Astrocyte of the spinal cord (primary cell): ENCODE measurements around the gene GPRASP1.
"Not testable (repeated sequence)": the region's sequence is repeated elsewhere in the genome, so short reads cannot be mapped to it uniquely, and the experiment has no call there.

ENCODE experiments used
- DNase-seq: peaks from one replicate; pipeline ENCODE4 v3.0.0; 2011; ENCODE audit warnings: low read depth, low spot score
- H3K4me3 ChIP-seq: 2 replicates; pipeline ENCODE4 v1.5.1; 2011; ENCODE audit warnings: low read depth, mild to moderate bottlenecking, low read length, moderate library complexity
- in situ Hi-C: cut with HindIII; loops from 2 replicates; pipeline ENCODE4 v1.10.0; 2017; ENCODE audit warnings: low sequenced_read_pairs
- TF ChIP-seq, protein P1 (sequence below): IDR thresholded peaks from 2 replicates; pipeline ENCODE4 v1.5.1; 2012; ENCODE audit warnings: low read depth, mild to moderate bottlenecking, low read length, inconsistent platforms

Gene GPRASP1

DNA sequence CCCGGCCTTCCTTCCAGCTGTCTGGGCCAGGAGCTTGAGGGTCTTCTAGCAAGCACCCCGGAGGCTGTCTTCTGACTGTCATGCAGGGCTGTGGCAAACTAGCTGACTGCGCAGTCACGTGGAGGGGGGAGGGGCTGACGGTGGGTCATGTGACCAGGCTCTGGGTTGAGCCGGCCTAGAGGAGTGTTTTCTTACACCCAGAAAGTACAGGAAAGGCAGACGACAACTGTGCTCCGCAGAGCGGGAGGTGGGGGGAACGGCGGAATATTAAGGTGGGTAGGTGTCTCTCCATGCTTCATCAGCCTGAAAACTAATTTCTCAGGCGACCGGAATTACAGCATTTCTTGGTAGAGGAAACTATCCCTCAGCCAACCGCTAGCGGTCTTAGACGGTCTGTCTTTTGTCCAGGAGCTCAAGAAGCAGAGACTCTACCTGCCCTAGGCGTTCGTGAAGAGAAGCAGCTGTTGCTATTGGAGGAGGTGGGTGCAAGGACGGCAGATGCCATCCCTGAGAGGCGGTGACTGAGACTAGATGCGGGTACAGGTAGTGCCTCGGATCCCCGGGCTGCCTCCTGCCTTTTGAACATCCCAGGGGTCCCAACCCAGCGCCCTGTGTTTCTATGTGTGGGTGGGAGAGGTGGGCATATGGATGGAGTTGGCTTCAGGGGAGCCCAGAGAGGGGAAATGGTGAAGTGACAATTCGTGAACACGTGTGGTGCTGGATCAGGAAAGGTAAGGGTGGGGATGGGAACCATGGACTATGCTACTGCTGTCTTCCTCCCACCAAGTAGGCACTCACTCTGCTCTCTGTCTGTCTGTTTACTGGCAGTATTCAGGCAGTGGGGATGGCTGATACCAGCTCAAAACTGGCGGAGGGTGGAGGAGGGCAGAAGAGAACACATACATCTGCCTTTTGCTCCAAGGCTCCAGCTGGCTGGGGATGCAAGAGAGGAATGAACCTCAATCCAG lies 8.8 kb downstream of the GPRASP1 start:
- peak overlapping the region; percentile 57 for H3K4me3 ChIP-seq
- DNase-seq: peak; percentile 71
- TF ChIP-seq, protein P1, sequence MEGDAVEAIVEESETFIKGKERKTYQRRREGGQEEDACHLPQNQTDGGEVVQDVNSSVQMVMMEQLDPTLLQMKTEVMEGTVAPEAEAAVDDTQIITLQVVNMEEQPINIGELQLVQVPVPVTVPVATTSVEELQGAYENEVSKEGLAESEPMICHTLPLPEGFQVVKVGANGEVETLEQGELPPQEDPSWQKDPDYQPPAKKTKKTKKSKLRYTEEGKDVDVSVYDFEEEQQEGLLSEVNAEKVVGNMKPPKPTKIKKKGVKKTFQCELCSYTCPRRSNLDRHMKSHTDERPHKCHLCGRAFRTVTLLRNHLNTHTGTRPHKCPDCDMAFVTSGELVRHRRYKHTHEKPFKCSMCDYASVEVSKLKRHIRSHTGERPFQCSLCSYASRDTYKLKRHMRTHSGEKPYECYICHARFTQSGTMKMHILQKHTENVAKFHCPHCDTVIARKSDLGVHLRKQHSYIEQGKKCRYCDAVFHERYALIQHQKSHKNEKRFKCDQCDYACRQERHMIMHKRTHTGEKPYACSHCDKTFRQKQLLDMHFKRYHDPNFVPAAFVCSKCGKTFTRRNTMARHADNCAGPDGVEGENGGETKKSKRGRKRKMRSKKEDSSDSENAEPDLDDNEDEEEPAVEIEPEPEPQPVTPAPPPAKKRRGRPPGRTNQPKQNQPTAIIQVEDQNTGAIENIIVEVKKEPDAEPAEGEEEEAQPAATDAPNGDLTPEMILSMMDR: no peak
- in situ Hi-C loops: no loop called here

DNA sequence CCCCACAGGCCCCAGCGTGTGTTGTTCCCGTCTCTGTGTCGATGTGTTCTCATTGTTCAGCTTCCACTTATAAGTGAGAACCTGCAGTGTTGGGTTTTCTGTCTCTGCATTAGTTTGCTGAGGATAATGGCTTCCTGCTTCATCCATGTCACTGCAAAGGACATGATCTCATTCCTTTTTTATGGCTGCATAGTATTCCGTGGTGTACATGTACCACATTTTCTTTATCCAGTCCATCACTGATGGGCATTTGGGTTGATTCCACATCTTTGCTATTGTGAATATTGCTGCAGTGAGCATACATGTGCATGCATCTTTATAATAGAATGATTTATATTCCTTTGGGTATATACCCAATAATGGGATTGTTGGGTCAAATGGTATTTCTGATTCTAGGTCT lies 12.5 kb downstream of the GPRASP1 start:
- in situ Hi-C loops, H3K4me3 ChIP-seq, DNase-seq: not testable (repeated sequence)

DNA sequence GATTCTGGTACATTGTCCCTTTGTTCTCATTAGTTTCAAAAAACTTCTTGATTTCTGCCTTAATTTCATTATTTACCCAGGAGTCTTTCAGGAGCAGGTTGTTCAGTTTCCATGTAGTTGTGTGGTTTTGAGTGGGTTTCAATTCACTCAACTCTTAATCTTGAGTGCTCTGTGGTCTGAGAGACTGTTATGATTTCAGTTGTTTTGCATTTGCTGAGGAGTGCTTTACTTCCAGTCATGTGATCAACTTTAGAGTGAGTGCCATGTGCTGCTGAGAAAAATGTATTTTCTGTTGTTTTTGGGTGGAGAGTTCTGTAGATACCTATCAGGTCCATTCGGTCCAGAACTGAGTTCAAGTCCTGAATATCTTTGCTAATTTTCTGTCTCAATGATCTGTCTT lies 15.8 kb downstream of the GPRASP1 start:
- DNase-seq, H3K4me3 ChIP-seq, in situ Hi-C loops: not testable (repeated sequence)

DNA sequence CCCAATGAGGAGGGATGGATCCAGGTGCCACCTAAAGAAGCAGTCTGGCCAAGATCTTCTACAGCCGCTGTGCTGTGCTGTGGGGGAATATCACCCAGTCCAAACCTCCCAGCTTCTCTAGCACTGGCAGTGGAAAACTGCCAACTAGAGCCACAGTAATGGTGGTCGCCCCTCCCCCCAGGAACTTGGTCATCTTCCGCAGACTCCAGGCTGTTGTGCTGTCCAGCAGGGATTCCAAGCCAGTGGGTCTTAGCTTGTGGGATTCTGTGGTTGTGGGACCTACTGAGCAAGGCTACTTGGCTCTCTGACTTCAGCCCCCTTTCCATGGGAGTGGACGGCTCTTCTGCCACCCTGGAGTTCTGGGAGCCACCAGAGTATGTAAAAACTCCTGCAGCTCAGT lies 18.2 kb downstream of the GPRASP1 start:
- DNase-seq: peak; percentile 40
- TF ChIP-seq, protein P1: no peak

DNA sequence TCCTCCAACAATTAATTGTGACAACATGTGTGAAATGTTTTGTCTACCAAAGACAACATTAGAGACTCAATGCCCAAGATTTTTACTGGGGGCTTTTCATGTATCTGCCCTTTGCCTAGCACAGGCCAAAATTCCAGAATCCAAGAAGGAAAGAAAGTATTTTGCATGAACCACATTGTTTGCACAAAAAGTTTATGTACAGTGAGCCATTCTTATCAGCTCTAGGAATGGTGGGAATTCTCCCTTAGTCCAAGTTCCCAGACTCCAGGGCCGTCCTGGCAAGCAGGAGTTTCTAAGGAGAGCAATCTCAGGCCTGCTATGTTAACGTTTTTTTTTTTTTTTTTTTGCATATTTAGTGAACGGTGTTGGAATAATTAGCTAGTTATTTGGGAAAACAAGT lies 21.6 kb downstream of the GPRASP1 start:
- in situ Hi-C loops: no loop called here
- TF ChIP-seq, protein P1: no peak
- H3K4me3 ChIP-seq: no peak overlapping the region
- DNase-seq: no peak

More for the DNA sequence above, 18.2 kb downstream of the GPRASP1 start:
- no peak overlapping the region for H3K4me3 ChIP-seq
- in situ Hi-C loops: no loop called here

DNA sequence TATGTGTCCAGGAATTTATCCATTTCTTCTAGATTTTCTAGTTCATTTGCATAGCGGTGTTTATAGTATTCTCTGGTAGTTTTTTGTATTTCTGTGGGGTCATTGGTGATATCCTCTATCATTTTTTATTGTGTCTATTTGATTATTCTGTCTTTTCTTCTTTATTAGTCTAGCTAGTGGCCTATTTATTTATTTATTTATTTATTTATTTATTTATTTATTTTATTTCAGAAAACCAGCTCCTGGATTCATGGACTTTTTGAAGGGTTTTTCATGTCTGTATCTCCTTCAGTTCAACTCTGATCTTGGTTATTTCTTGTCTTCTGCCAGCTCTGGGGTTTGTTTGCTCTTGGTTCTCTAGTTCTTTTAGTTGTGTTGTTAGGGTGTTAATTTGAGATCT lies 26.2 kb downstream of the GPRASP1 start:
- in situ Hi-C loops, DNase-seq, H3K4me3 ChIP-seq: not testable (repeated sequence)

DNA sequence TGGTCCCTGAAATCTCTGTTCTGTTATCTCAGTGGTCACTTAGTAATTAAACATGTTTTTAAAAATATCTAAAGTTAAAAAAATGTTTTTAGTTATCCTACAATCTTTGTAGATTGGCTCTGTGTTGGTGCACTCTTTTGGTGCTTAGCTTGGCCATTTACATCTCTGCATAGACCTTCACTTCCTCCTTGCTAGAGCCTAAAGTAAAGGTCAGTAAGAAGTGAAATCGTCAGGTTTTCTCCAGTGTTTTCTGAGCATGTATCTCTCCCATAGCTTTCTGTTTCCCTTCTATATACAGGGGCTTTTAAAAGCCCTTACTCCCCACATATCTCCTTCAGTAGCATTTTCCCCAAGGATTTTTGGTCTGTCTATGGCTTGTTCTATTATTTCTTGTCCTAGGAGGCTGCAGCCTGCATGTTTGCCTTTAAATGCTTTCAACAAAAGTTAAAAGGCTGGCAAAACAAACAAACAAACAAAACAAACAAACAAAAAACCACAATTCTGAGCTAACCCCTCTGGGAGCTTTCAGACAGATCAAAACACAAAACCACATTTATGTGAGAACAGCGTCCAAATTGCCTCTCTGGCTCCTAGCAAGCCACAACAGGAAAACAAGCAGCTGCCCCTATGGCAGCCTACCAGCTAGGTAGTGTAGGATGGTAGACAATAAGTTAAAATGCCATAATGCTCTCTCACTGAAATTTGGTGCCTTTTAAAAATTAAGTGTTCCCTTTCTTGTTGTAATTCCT lies 33.7 kb downstream of the GPRASP1 start:
- in situ Hi-C loops: no loop called here
- no peak overlapping the region for H3K4me3 ChIP-seq
- no peak for DNase-seq
- TF ChIP-seq, protein P1: no peak

DNA sequence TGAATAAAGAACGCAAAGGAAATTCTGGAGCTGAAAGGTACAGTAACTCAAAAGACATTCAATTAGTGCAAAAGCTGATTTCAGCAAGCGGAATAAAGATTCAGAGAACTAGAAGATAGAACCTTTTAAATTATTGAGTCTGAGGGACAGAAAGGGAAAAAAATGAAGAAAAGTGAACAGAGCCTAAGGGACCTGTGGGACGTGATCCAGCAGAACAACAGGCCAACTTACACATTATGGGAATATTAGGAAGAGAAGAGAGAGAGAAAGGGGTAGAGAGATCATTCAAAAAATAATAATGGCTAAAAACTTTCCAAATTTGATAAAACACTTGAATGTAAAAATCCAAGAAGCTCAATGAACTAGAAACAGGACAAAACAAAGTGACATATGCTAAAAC lies 43.5 kb downstream of the GPRASP1 start:
- in situ Hi-C loops: no loop called here
- H3K4me3 ChIP-seq: no peak overlapping the region
- no peak for DNase-seq
- TF ChIP-seq, protein P1: no peak
